ENCODE results near the gene C2CD4B. TPM values are rescaled to one million over a fixed set of nuclear protein-coding genes. Genes with fewer than 3 reads are reported as not detected.

C2CD4B gene
- total RNA-seq (2013) = not detected
- polyA plus RNA-seq (under 1 TPM in 1 of 3 donors, not detected in 2; 0.05 TPM), polyA minus RNA-seq (not detected in 2 replicates), total RNA-seq (0 to 1.2 (median 0.06) reads per million in 11 experiments)

DNA sequence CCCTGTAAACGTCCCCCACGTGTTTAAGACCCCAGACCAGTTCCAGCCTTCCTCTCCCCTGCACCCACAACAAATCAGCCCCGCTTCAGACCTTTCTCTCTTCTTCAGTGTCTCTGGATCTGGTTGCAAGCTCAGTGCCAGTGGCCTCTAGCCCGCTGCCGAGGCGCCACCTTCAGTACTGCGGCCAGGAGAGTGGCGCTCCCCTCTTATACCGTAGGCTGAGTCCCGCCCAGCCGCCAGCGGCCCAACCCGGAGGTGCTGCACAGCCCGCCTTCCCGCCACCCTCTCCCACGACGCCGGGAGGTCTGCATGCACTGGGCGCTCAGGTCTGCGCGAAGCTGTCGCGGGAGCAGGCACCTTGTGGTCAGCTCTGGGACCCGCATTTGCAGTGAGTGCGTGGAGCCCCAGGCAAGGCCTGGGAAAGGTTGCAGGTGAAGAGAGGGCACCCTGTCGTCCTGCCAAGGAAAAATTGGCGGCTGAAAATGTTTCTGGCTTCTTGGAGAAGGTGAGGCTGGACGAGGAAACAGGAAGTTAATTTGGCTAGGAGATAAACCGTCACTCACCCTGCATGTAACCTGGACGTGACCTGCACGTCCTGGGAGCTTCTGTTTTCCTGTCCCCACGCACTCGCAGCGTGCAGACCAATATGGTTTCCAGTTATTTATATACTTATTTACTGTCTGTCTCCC lies at the start of gene C2CD4B:
Gene C2CD4B (minus strand): TSS at position 182 of the 689 bp plus-strand sequence. CDS start 301 bp downstream, outside the sequence.
- Histone ChIP-seq H3K9me3 (replicated peaks in 1 of 2; ENCODE audit: control insufficient read depth in 1 of 2, insufficient read depth in 1 of 2, low read length in 2 of 2) (peaks cover 0 to 5% of the 10 kb centered on the region in 2 donors), H3K9ac (ENCODE audit: insufficient read depth, low read length, poor library complexity, severe bottlenecking) (no peak within 1 kb of the TSS), H3K27me3 (ENCODE audit: control insufficient read depth in 2 of 2, insufficient read depth in 2 of 2, low read length in 2 of 2) (peaks cover 66 to 68% of the 10 kb centered on the region in 2 donors), H2AFZ (ENCODE audit: insufficient read depth, low read depth, low read length, poor library complexity, severe bottlenecking) (no peak within 1 kb of the TSS), H3K36me3 (replicated peaks in 1 of 2; ENCODE audit: control insufficient read depth in 1 of 2, insufficient read depth in 2 of 2, low read length in 2 of 2) (no peaks in the 10 kb centered on the region), H4K20me1 (ENCODE audit: insufficient read depth, low read length) (no peaks in the 10 kb centered on the region), H3K27ac (ENCODE audit: low read depth in 1 of 2, low read length in 2 of 2) (no peak within 1 kb of the TSS), H3K4me2 (replicated peaks; ENCODE audit: extremely low read depth, low read length, poor library complexity, severe bottlenecking) (peak within 1 kb of the TSS; percentile 39), H3K79me2 (ENCODE audit: insufficient read depth, low read length) (no peaks in the 10 kb centered on the region), H3K4me1 (ENCODE audit: control insufficient read depth in 1 of 2, insufficient read depth in 2 of 2, low read length in 2 of 2) (peaks cover 0 to 14% of the 10 kb centered on the region in 2 donors), H3K4me3 (replicated peaks in 1 of 3; ENCODE audit: low read depth in 2 of 3, low read length in 3 of 3) (peak within 1 kb of the TSS in 1 of 3 experiments; percentile 16)
- WGBS (ENCODE audit: insufficient coverage) = 11% methylated on average over 27 of the region's 34 CpGs
- no peak for DNase-seq
- Mint-ChIP-seq H3K4me3 (peak within 1 kb of the TSS; percentile 63 to 85), H3K27ac (no peak within 1 kb of the TSS), H3K9me3 (peaks cover 0 to 12% (median 4%) of the 10 kb centered on the region in 7 donors), H3K27me3 (ENCODE audit: low read depth in 3 of 3) (peaks cover 48 to 68% (median 59%) of the 10 kb centered on the region in 3 donors), H3K4me1 (peaks cover 19% of the 10 kb centered on the region), H3K36me3 (peaks cover 0 to 3% of the 10 kb centered on the region in 2 donors)
- no peak for TF ChIP-seq CTCF (IDR thresholded peaks at IDR 0.05)
- intact Hi-C loops (cut with micrococcal nuclease) = no loop called here

- Histone ChIP-seq H3K9me3 (replicated peaks in 1 of 2; ENCODE audit: control insufficient read depth in 1 of 2, insufficient read depth in 1 of 2, low read length in 2 of 2) (peaks cover 30 to 46% of the 10 kb centered on the region in 2 donors), H3K4me1 (ENCODE audit: control insufficient read depth in 1 of 2, insufficient read depth in 2 of 2, low read length in 2 of 2) (no peaks in the 10 kb centered on the region), H3K79me2 (ENCODE audit: insufficient read depth, low read length) (no peaks in the 10 kb centered on the region), H3K36me3 (replicated peaks in 1 of 2; ENCODE audit: control insufficient read depth in 1 of 2, insufficient read depth in 2 of 2, low read length in 2 of 2) (no peaks in the 10 kb centered on the region), H4K20me1 (ENCODE audit: insufficient read depth, low read length) (no peaks in the 10 kb centered on the region), H3K9ac (ENCODE audit: insufficient read depth, low read length, poor library complexity, severe bottlenecking) (no peak overlapping the region), H2AFZ (ENCODE audit: insufficient read depth, low read depth, low read length, poor library complexity, severe bottlenecking) (no peak overlapping the region), H3K27ac (ENCODE audit: low read depth in 1 of 2, low read length in 2 of 2) (no peak overlapping the region), H3K27me3 (ENCODE audit: control insufficient read depth in 2 of 2, insufficient read depth in 2 of 2, low read length in 2 of 2) (no peaks in the 10 kb centered on the region), H3K4me2 (replicated peaks; ENCODE audit: extremely low read depth, low read length, poor library complexity, severe bottlenecking) (no peak overlapping the region), H3K4me3 (replicated peaks in 1 of 3; ENCODE audit: low read depth in 2 of 3, low read length in 3 of 3) (no peak overlapping the region)
- no peak overlapping the region for H3K27ac Mint-ChIP-seq
- intact Hi-C loops (cut with micrococcal nuclease) = no loop called here
- TF ChIP-seq CTCF (IDR thresholded peaks at IDR 0.05) = no peak
- 80% methylated on average over 2 of the region's 4 CpGs for WGBS (ENCODE audit: insufficient coverage)
- no peak for DNase-seq
- no peaks in the 10 kb centered on the region for H3K36me3 Mint-ChIP-seq
- H3K4me1 Mint-ChIP-seq = no peaks in the 10 kb centered on the region
- peaks cover 0 to 1% (median 0%) of the 10 kb centered on the region in 3 donors for H3K27me3 Mint-ChIP-seq (ENCODE audit: low read depth in 3 of 3)
- H3K9me3 Mint-ChIP-seq = peaks cover 18 to 45% (median 38%) of the 10 kb centered on the region in 7 donors
- no peak overlapping the region for H3K4me3 Mint-ChIP-seq
Observed at GRCh38 chr15:62212741-62213140, 47.7 kb upstream of the C2CD4B start.
